NCI-H510A (cell line): ENCODE data around the gene AMACR.
"Not testable (repeated sequence)": the region's sequence is repeated elsewhere in the genome, so short reads cannot be mapped to it uniquely, and the experiment has no call there.

ENCODE experiments used
- DNase-seq: peaks from one replicate; lab custom pipeline; 2025; lab: John Stamatoyannopoulos, UW

The AMACR gene

GRCh38 chr5:34035756-34036155 lies 27.9 kb upstream of the AMACR start:
- DNase-seq = no peak

DNA sequence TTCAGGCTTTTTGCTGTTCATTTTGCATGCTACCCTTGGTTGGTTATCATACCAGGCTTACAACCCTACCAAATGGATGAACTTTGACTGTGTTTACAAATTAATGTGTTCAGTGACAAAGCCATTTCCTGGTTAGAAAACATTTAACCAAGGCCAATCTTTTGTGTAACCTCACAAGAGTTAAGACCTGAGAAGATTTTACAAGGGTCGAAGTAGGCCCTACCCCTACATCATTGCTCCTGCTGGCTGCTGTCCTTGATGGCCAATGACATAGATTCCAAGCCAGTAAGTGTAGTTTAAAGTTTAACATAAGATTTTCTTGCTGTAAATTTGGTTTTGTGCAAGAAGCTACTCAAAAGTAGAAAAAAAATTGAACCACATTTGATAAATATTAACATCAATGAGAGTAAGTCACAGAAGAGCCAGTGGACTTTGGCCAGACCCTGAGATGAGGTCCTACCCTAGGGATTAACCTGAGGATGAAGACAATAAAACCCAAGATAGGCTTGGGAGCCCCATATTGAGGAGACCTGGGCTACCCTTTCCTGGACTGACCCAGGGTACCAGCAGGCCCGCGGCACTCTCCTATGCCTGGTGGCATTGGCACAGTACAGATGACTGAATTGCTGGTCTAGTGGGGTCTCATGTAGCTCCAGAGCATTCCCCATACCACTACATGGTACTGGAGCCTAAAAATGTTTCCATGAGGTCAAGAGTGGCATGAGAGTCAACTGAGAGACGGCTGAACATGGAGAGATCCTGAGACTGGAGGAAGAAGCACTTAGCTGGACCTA lies 26.9 kb upstream of the AMACR start:
- DNase-seq = no peak

- DNase-seq = no peak
These were observed 24.1 kb upstream of the AMACR start for GRCh38 chr5:34031966-34032365.

DNA sequence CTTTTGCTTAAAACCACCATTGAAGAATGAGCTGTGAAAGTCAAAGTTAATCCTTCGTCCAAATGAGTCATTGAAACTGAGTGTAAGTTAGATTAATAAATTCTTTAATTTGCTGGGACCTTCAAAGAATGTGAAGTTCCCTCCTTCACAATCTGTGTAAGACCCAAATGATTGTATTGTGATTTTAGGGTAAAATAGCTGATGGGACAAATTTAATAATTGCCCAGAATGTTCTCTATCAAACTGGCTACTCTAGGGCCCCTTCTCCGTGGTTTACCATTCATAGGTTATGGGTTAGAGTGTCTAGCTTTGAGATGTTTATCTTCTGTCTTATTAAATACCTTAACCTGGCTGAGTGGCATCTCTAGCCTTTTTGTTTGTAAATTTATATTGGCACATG lies 23.3 kb upstream of the AMACR start:
- no peak for DNase-seq

DNA sequence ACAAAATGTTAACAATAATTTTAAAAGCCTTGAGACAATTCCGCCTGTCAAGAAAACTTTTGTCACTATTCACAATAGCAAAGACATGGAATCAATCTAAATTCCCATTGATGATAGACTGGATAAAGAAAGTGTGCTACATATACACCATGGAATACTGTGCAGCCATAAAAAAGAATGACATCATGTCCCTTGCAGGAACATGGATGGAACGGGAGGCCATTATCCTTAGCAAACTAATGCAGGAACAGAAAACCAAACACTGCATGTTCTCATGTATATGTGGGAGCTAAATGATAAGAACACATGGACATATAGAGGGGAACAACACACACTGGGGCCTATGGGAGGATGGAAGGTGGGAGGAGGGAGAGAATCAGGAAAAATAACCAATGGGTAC lies 22.7 kb upstream of the AMACR start:
- not testable (repeated sequence) for DNase-seq

DNA sequence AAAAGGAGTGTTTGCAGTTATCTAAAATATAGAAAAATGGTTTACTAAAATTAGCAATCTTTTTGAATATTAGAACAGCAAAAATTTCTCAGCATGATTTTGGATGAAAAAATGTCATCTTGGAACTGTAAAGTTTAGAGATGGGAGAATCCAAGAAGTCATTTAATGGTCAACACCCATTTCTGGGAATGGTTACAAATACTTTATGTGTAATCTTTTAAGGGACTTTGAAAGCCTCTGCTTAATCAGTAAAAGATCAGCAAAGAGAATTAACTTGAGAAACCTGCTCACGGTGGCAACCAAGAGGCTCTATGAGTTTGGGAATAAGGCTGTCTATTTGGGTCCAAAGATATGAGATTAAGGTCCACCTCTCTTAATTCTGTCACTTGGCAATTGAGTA lies 22.2 kb upstream of the AMACR start:
- DNase-seq = no peak

- DNase-seq = no peak
These were observed 20.5 kb upstream of the AMACR start for GRCh38 chr5:34028349-34028748.

GRCh38 chr5:34026089-34026761 lies 18.4 kb upstream of the AMACR start:
- no peak for DNase-seq

GRCh38 chr5:34022121-34022705 lies 14.4 kb upstream of the AMACR start:
- no peak for DNase-seq

- DNase-seq = no peak
These were observed 13.5 kb upstream of the AMACR start for GRCh38 chr5:34021334-34021733.

GRCh38 chr5:34020726-34021125 lies 12.9 kb upstream of the AMACR start:
- no peak for DNase-seq

- no peak for DNase-seq
These were observed 9.4 kb upstream of the AMACR start for GRCh38 chr5:34017254-34017653.

DNA sequence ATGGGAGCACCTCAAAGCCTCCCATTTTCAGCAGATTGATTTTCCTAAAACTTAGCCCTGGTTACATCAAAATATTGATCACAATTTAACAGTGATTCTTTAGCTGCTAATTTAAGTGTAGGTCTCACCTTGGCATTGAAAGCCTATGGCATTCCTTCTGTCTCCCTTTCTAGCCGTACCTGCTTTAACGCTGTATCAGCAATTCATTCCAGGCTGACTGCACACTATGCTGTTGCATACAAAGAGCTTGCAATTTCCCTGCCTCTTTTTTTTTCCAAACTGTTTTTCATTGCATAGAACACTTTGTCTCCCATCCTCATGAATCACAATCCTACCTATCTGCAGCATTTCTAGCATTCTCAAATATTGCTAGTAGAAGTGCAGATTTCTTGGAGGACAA lies 8.9 kb upstream of the AMACR start:
- DNase-seq = no peak

DNA sequence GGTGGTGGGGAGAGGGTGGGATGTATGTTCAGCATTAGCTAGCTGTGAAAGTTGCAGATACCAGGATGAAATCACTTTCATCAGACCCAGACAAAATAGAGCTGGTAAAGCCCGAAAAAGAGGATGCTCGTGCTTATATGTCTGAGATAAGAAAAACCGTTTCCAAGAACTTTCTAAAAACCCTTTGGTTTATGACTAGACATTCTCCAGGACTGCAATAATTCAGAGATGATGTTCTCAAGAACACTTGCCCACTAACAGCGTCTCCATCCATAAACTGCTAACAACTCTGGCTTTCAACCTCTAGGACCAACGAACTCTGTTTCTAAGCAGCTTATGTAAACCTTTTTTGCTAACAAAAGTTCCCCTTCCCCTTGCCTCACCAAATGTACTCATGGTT lies 8.4 kb upstream of the AMACR start:
- no peak for DNase-seq

DNA sequence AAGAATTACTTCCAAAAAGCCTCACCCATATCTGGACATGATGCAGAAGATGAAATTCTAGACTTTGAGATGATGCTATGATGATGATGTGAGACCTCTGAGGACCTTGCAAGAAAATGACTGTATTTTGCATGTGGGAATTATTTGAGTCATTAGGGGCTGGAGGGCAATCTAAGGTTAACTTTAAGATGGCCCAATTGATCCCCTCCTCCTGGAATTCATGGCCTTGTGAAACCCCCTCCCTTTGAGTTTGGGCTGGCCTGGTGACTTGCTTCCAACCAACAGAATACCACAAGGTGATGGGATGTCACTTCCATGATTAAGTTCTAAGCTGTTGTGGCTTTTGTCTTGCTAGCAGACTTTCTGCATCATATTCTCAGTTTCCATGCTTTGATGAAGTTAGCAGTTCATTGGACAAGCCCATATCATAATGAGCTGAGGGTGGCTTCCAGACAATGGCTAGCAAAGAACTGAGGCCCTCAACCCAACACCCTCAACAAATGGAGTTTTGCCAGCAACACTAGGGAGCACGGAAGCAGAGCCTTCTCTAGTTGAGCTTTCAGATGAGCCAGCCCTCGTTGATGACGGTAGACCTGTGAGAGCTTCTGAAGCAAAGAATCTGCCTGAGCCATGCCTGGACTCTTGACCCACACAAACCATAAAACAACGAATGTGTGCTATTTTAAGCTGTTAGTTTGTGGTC lies 7.4 kb upstream of the AMACR start:
- DNase-seq = no peak

- no peak for DNase-seq
These were observed 6.8 kb upstream of the AMACR start for GRCh38 chr5:34014626-34015025.

GRCh38 chr5:34013547-34013946 lies 5.7 kb upstream of the AMACR start:
- no peak for DNase-seq

GRCh38 chr5:34012791-34013190 lies 4.9 kb upstream of the AMACR start:
- DNase-seq = no peak

- DNase-seq = no peak
These were observed 3.7 kb upstream of the AMACR start for GRCh38 chr5:34011536-34011935.

DNA sequence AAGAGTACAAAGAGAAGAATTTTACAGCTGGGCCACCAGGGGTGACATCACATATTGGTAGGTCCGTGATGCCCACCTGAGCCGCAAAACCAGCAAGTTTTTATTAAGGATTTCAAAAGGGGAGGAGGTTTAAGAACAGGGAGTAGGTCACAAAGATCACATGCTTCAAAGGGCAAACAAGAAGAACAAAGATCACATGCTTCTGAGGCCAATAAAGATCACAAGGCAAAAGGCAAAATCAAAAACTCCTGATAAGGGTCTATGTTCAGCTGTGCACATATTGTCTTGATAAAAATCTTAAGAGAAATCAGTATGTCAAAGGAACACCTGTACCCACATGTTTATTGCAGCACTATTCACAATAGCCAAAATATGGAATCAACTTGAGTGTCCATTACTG lies 2.3 kb upstream of the AMACR start:
- DNase-seq = not testable (repeated sequence)

DNA sequence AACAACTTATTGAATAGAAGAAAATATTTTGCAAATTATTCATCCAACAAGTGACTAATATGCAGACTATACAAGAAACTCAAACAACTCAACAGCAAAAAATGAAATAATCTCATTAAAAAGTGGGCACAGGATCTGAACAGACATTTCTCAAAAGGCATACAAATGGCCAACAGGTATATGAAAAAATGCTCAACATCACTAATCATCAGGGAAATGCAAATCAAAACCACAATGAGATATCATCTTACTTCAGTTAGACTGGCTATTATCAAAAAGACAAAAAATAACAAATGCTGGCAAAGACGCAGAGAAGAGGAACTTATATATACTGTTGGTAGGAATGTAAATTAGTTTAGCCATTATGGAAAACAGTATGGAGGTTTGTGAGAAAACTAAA lies 1.8 kb upstream of the AMACR start:
- DNase-seq = no peak

DNA sequence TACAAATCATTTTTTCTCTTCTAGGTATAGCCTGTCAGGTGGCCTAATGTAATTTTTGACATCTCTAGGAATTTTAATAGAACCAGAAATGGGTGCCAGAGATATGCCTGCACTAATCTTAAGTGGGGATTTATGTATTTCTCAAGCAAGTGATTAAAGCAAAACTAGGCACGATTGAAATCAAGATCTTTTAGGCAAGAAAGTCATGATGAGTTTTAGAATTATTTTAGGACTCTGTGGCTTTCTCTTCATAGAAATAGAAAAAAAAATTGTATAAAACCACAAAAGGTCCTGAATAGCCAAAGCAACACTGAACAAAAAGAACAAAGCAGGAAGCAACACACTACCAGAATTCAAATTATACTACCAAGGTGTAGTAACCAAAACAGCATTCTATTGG lies 952 bp upstream of the AMACR start:
- DNase-seq = no peak

GRCh38 chr5:34007201-34007620 lies 639 bp downstream of the AMACR start:
- no peak for DNase-seq
